ENCODE measurements around the gene SIPA1L2.

The SIPA1L2 gene

DNA sequence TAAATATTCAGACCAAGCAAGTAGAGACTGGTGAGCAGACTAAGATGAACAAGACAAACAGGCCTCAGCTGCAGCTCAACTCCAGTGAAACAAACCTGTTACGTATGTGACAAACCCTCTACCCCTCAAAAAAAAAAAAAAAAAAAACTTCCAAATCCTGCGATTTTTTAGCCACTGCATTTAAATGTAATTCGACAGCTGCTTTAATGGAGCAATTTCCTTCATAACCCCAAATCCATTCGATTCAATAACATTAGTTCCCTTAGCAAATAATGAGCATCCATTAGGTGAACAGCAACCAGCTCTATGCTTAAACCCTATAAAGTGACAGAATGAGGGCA is 31.1 kb downstream of the SIPA1L2 start:
- Mint-ChIP-seq H3K4me3 (no peak overlapping the region), H3K27ac (no peak overlapping the region)
- DNase-seq, result no peak

GRCh38 chr1:232598133-232598532 is 31.8 kb downstream of the SIPA1L2 start:
- Mint-ChIP-seq H3K9me3 (no peaks in the 10 kb centered on the region), H3K27ac (peak overlapping the region; percentile 43), H3K4me3 (no peak overlapping the region), H3K36me3 (peaks cover 2% of the 10 kb centered on the region), H3K4me1 (peaks cover 42% of the 10 kb centered on the region), H3K27me3 (no peaks in the 10 kb centered on the region)
- CTCF ChIA-PET, result interaction anchor here (0.7 to 1.0 kb wide), 2 partner anchors 9 to 18 kb away, joined by 3 read pairs; no protein-coding TSS in a partner anchor
- DNase-seq, result no peak

More for the DNA sequence above, 31.1 kb downstream of the SIPA1L2 start:
- H3K36me3 Mint-ChIP-seq, result peaks cover 2% of the 10 kb centered on the region
- CTCF ChIA-PET, result interaction anchor here (1.0 to 2.0 kb wide), 3 partner anchors 19 to 29 kb away, joined by 3 to 5 read pairs (median 4); no protein-coding TSS in a partner anchor
- H3K27me3 Mint-ChIP-seq, result no peaks in the 10 kb centered on the region
- H3K9me3 Mint-ChIP-seq, result no peaks in the 10 kb centered on the region
- peaks cover 42% of the 10 kb centered on the region for H3K4me1 Mint-ChIP-seq

GRCh38 chr1:232597721-232598120 is 32.2 kb downstream of the SIPA1L2 start:
- peaks cover 2% of the 10 kb centered on the region for H3K36me3 Mint-ChIP-seq
- CTCF ChIA-PET, result interaction anchor here (0.7 kb wide), 1 partner anchor 8 kb away, joined by 3 read pairs; no protein-coding TSS in a partner anchor
- no peak overlapping the region for H3K4me3 Mint-ChIP-seq
- no peak for DNase-seq
- H3K27ac Mint-ChIP-seq, result peak overlapping the region; percentile 43
- H3K9me3 Mint-ChIP-seq, result no peaks in the 10 kb centered on the region
- peaks cover 42% of the 10 kb centered on the region for H3K4me1 Mint-ChIP-seq
- H3K27me3 Mint-ChIP-seq, result no peaks in the 10 kb centered on the region

DNA sequence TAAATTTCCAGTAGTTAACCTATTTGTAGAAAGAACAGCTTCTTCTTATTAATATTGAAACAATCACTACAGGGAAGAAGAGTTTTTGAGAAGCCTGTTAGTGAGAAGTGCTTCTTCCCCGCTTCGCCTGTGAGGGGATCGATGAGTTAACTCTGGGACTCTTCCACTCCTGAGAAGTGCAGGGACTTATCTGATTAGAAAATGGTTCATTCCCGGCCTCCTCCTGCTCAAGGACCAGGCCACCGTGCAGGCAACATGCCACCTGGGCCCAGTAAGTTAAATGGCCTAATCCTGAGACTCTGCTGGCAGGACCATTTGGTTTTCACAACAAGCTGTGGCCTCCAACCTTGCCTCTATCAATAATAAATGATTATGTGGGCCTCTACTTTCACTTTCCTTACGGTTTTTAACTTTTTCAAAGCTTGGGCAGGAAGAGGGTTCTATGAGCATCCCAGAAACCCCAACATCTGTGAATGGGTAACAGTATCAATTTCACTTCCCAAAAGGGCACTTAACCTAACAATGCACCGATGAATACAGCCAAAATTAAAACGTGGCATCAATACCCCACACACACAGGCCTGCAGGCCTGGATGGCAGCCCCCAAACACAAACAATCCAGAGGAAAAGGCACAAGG is 33.1 kb downstream of the SIPA1L2 start:
- CTCF ChIA-PET, result no interaction called here
- no peak for DNase-seq
- Mint-ChIP-seq H3K27ac (peak overlapping the region; percentile 73), H3K9me3 (no peaks in the 10 kb centered on the region), H3K4me3 (no peak overlapping the region), H3K4me1 (peaks cover 42% of the 10 kb centered on the region), H3K36me3 (peaks cover 2% of the 10 kb centered on the region), H3K27me3 (no peaks in the 10 kb centered on the region)

DNA sequence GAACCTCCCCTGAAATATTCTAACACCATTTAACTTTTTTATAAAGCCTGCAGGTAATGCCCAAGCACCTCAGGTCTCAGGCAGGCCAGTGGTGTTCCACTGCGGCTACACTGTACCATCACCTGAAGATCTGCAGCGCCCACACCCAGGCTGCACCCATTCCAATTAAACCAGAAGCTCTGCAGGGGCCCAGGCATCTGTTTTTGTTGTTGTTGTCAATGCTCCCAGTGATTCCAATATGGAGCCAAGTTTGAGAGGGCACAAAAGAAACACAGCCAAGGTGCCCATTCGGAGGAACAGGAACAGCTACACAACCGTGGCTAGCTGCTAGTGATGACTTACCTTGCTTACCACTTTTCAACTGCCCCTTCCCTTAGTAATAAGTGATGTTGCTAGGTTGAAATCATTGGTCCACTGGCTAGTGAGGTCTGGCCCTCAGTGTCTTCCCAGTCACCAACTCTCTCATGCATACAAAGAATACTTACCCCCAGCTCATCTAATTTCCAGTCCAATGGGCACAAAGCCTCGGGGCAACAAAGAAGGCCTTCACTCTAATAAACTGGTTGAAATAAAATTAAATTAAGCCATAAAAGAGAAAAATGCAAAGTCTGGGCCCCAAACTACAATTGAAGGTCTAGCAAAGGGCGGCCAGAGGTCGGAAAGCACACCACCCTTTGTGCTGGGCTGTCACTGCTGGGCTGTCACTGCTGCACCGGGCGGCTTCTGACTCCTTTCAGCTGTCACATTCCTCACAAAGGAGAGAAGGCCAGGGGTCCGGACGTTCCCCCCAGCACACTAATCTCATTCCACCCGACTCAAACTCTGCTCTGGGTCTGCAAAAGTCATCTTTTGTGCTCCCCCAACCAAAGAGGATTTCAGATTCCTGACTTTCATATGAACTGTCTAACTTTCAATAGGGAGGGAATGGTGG is 34.9 kb downstream of the SIPA1L2 start:
- CTCF ChIA-PET, result interaction anchor here (1.3 kb wide), 1 partner anchor 32 kb away, joined by 3 read pairs; no protein-coding TSS in a partner anchor
- H3K4me3 Mint-ChIP-seq, result no peak overlapping the region

GRCh38 chr1:232593717-232594502 is 36.0 kb downstream of the SIPA1L2 start:
- H3K4me1 Mint-ChIP-seq, result peaks cover 41% of the 10 kb centered on the region
- H3K36me3 Mint-ChIP-seq, result peaks cover 3% of the 10 kb centered on the region
- no peak overlapping the region for H3K4me3 Mint-ChIP-seq
- no peak overlapping the region for H3K27ac Mint-ChIP-seq
- no peaks in the 10 kb centered on the region for H3K9me3 Mint-ChIP-seq
- CTCF ChIA-PET, result interaction anchor here (1.3 kb wide), 1 partner anchor 33 kb away, joined by 3 read pairs; no protein-coding TSS in a partner anchor
- DNase-seq, result no peak
- H3K27me3 Mint-ChIP-seq, result no peaks in the 10 kb centered on the region

More for the DNA sequence above, 34.9 kb downstream of the SIPA1L2 start:
- no peak for DNase-seq
- Mint-ChIP-seq H3K4me1 (peaks cover 42% of the 10 kb centered on the region), H3K9me3 (no peaks in the 10 kb centered on the region), H3K36me3 (peaks cover 2% of the 10 kb centered on the region), H3K27ac (no peak overlapping the region), H3K27me3 (no peaks in the 10 kb centered on the region)

DNA sequence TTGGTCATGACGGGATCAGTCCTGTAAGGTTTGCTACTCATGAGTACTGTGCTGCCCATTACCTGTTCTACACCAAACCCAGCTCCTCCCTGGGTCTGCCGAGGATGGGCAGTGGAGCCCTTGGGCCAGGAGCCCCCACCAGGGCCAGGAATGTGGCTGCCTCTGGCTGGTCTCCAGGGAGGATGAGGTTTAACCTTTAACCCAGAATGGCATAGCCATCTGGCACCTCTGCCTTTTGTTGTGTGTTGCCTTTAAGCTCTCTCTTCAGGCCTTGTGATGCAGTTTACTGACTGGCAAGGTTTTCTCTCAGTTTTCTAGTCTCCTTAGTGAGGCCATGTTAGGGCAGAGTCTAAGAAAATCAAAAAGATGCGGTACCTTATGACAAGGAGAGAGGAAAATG is 38.6 kb downstream of the SIPA1L2 start:
- no peak overlapping the region for H3K4me3 Mint-ChIP-seq
- H3K9me3 Mint-ChIP-seq, result peaks cover 4% of the 10 kb centered on the region
- CTCF ChIA-PET, result no interaction called here
- no peak overlapping the region for H3K27ac Mint-ChIP-seq
- peaks cover 1% of the 10 kb centered on the region for H3K36me3 Mint-ChIP-seq
- peaks cover 21% of the 10 kb centered on the region for H3K4me1 Mint-ChIP-seq
- H3K27me3 Mint-ChIP-seq, result no peaks in the 10 kb centered on the region
- DNase-seq, result no peak

DNA sequence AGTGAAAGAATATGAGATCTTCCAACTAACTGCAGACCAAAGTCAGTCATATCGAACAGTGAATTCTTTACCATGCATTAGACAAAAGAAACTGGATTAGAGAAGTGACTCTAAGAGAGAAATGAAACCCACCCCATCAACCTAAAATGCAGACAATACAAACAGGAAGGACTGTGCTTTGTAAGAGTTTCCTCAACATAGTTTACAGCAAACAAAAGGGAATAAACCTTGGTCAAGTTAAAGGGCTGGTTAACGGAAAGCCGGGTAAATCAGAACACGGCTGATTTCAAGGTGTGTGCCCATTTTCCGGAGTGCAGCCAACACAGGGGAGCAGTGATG is 39.2 kb downstream of the SIPA1L2 start:
- no peak overlapping the region for H3K4me3 Mint-ChIP-seq
- CTCF ChIA-PET, result no interaction called here
- H3K27ac Mint-ChIP-seq, result no peak overlapping the region
- peaks cover 4% of the 10 kb centered on the region for H3K9me3 Mint-ChIP-seq
- no peaks in the 10 kb centered on the region for H3K27me3 Mint-ChIP-seq
- no peak for DNase-seq
- peaks cover 1% of the 10 kb centered on the region for H3K36me3 Mint-ChIP-seq
- peaks cover 18% of the 10 kb centered on the region for H3K4me1 Mint-ChIP-seq

DNA sequence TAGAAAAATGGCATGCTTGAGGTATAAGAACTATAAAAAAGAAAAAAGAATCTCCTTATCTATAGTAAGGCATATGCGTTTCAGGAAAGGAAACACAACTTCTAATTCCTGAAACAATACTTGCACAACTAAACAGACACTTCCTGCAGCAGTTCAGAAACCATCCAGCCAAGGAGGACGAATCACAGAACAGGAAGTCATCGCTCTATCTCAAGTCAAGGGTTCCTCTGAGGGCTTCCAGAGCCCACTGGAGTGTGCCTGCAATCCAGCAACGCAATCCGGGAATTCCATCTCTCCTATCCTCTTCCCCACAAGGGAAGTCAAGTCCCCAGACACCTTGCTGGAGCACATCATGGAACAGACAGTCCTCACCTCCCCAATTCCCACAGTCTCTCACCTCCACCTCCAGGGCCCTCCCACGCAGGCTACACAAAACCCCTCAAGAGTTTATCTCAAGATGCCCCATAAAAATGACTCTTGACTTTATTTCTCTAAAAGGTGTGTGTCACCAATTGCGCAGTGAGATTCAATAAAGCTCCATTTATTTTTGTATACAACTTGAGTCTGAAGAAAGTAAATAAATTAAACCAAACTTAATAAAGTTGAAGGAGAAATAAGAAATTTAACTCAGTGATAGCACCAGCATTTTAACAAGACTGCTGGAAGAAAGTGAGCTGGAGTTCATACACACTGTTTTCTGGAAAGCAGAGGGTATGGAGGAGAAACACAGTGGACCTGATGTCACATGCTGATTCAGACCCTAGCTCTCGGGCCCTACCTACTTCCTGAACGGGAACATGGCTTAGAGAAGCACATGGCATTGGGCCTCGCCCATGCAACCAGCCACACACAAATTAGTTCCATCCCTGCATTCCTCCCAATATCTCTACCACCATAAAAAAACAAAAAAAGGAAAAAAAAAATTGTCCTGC is 39.9 kb downstream of the SIPA1L2 start:
- H3K4me1 Mint-ChIP-seq, result peaks cover 18% of the 10 kb centered on the region
- peak overlapping the region; percentile 20 for H3K27ac Mint-ChIP-seq
- no peak for DNase-seq
- no peak overlapping the region for H3K4me3 Mint-ChIP-seq
- peaks cover 1% of the 10 kb centered on the region for H3K36me3 Mint-ChIP-seq
- peaks cover 4% of the 10 kb centered on the region for H3K9me3 Mint-ChIP-seq
- no peaks in the 10 kb centered on the region for H3K27me3 Mint-ChIP-seq
- CTCF ChIA-PET, result interaction anchor here (0.5 to 0.9 kb wide), 2 partner anchors 8 to 10 kb away, joined by 3 read pairs; no protein-coding TSS in a partner anchor

DNA sequence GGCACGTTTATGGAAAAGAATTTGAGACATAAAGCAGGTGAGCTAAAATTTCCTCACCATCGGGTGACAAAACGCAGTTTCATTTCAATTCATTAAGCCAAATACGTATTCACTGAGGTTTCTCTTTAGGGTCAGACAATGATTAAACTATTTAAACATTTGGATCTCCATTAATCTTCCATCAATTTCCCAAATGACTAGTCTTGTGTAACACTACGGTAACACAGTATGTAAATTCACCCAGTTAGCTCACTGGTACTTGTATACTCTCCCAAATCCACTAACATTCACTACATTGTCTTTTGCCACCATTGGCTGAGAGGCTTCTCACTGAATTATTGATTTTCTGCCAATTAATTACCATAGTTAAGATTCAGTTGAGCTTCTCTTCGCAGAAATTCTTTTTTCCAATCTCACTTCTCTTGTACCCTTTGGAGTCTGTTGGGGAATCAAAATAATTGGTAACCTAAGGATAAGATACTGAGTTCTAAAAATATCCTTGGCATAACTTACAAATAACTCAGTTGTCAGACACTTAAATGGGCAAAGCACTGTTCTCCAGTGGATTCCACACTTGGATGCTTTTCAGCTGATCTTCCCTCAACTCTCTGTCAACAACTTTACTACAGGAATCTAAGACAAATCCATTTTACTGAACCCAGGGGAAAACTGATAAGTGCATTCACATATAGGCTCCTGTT is 40.7 kb downstream of the SIPA1L2 start:
- Mint-ChIP-seq H3K27ac (no peak overlapping the region), H3K4me3 (no peak overlapping the region), H3K9me3 (peaks cover 4% of the 10 kb centered on the region), H3K36me3 (peaks cover 1% of the 10 kb centered on the region), H3K4me1 (peaks cover 18% of the 10 kb centered on the region), H3K27me3 (no peaks in the 10 kb centered on the region)
- no peak for DNase-seq
- CTCF ChIA-PET, result interaction anchor here (0.5 to 0.9 kb wide), 2 partner anchors 8 to 11 kb away, joined by 3 read pairs; no protein-coding TSS in a partner anchor

GRCh38 chr1:232587141-232588008 is 42.6 kb downstream of the SIPA1L2 start:
- peaks cover 1% of the 10 kb centered on the region for H3K36me3 Mint-ChIP-seq
- CTCF ChIA-PET, result no interaction called here
- no peaks in the 10 kb centered on the region for H3K27me3 Mint-ChIP-seq
- H3K27ac Mint-ChIP-seq, result no peak overlapping the region
- peaks cover 4% of the 10 kb centered on the region for H3K9me3 Mint-ChIP-seq
- no peak overlapping the region for H3K4me3 Mint-ChIP-seq
- DNase-seq, result no peak
- peaks cover 18% of the 10 kb centered on the region for H3K4me1 Mint-ChIP-seq

- H3K4me1 Mint-ChIP-seq, result peaks cover 18% of the 10 kb centered on the region
- no peak overlapping the region for H3K27ac Mint-ChIP-seq
- no peak overlapping the region for H3K4me3 Mint-ChIP-seq
- CTCF ChIA-PET, result interaction anchor here (1.6 to 2.2 kb wide), 2 partner anchors 16 to 40 kb away, joined by 5 to 8 read pairs; no protein-coding TSS in a partner anchor
- H3K27me3 Mint-ChIP-seq, result no peaks in the 10 kb centered on the region
- no peak for DNase-seq
- peaks cover 1% of the 10 kb centered on the region for H3K36me3 Mint-ChIP-seq
- peaks cover 4% of the 10 kb centered on the region for H3K9me3 Mint-ChIP-seq
These were observed 43.3 kb downstream of the SIPA1L2 start for GRCh38 chr1:232586679-232587078.

Data from activated naive CD4-positive, alpha-beta T cell treated with anti-CD3 and anti-CD28 coated beads, Interleukin-2, amount 10 ng/mL, durations not matched to agents 7 days and 5 days (primary cell).